IMR-90 (cell line): ENCODE results near the gene GRIA3. TPM values are rescaled to one million over a fixed set of nuclear protein-coding genes. Genes with fewer than 3 reads are reported as not detected.

Source experiments
- ATAC-seq: fragments of 200-7000 bp; cut with Tn5 transposase; 2 replicates; pipeline ENCODE4 v1.9.1; 2020; ENCODE audit warnings: low read depth, mild to moderate bottlenecking, moderate library complexity
- BruUV-seq: library from RNA; stranded (reverse); fragments of 400-500 nt; replicated peaks from 2 replicates; lab custom pipeline; 2021; lab: Mats Ljungman, UMichigan
- CTCF ChIA-PET: fragments of 300-600 bp; formaldehyde crosslinking; extraction: SDS; loops from one replicate; lab custom pipeline; 2021; ENCODE audit warnings: antibody characterized with exemption; lab: Yijun Ruan, JAX
- POLR2A ChIA-PET: fragments of 300-600 bp; sonication (Branson Sonifier 250); formaldehyde crosslinking; loops from one replicate; lab custom pipeline; 2022; ENCODE audit warnings: antibody characterized with exemption; ENCODE audit not compliant: unreplicated experiment; lab: Charles Lee
- DNase-seq: peaks from one replicate; pipeline ENCODE4 v3.0.0; 2013
- H2AFZ ChIP-seq: replicated peaks from 2 replicates; pipeline ENCODE3; 2013; ENCODE audit warnings: low read length, mild to moderate bottlenecking; ENCODE audit not compliant: poor library complexity
- H2AK5ac ChIP-seq: 2 replicates; pipeline ENCODE4 v1.6.1; 2013; ENCODE audit warnings: low read depth, low read length, inconsistent platforms
- H2AK9ac ChIP-seq: replicated peaks from 2 replicates; pipeline ENCODE3; 2013; ENCODE audit warnings: mild to moderate bottlenecking, low read depth, low read length, moderate library complexity; ENCODE audit not compliant: poor library complexity
- H2BK120ac ChIP-seq: 2 replicates; pipeline ENCODE4 v1.6.1; 2013; ENCODE audit warnings: low read depth, low read length, inconsistent platforms
- H2BK15ac ChIP-seq: 3 replicates; pipeline ENCODE4 v1.6.1; 2013; ENCODE audit warnings: low read depth, low read length, inconsistent platforms
- H2BK20ac ChIP-seq: 2 replicates; pipeline ENCODE4 v1.6.1; 2013; ENCODE audit warnings: low read depth, mild to moderate bottlenecking, inconsistent platforms, low read length, moderate library complexity
- H2BK5ac ChIP-seq: 2 replicates; pipeline ENCODE4 v1.6.1; 2013; ENCODE audit warnings: mild to moderate bottlenecking, low read depth, low read length, inconsistent platforms; ENCODE audit not compliant: poor library complexity, severe bottlenecking
- H3K14ac ChIP-seq: replicated peaks from 2 replicates; pipeline ENCODE4 v1.6.1; 2013; ENCODE audit warnings: low read depth, low read length, inconsistent platforms
- H3K18ac ChIP-seq: 2 replicates; pipeline ENCODE4 v1.6.1; 2013; ENCODE audit warnings: low read depth, low read length, control low read depth
- H3K23ac ChIP-seq: 2 replicates; pipeline ENCODE4 v1.6.1; 2013; ENCODE audit warnings: low read depth, low read length, inconsistent platforms
- H3K27ac ChIP-seq: 2 replicates; pipeline ENCODE4 v1.5.1; 2013; ENCODE audit warnings: mild to moderate bottlenecking, control low read depth, low read length; ENCODE audit not compliant: insufficient read depth
- H3K27me3 ChIP-seq: 2 replicates; pipeline ENCODE4 v1.6.1; 2013; ENCODE audit warnings: low read length; ENCODE audit not compliant: control insufficient read depth, insufficient read depth
- H3K36me3 ChIP-seq: 2 replicates; pipeline ENCODE4 v1.6.1; 2013; ENCODE audit warnings: low read length, mixed read lengths; ENCODE audit not compliant: control insufficient read depth, insufficient read depth
- H3K4ac ChIP-seq: 2 replicates; pipeline ENCODE4 v1.6.1; 2013; ENCODE audit warnings: low read depth, low read length, inconsistent platforms
- H3K4me1 ChIP-seq: 2 replicates; pipeline ENCODE4 v1.6.1; 2013; ENCODE audit warnings: low read length, mixed read lengths; ENCODE audit not compliant: control insufficient read depth, insufficient read depth
- H3K4me2 ChIP-seq: 2 replicates; pipeline ENCODE4 v1.6.1; 2013; ENCODE audit warnings: low read depth, mild to moderate bottlenecking, control low read depth, low read length, moderate library complexity
- H3K4me3 ChIP-seq: 2 replicates; pipeline ENCODE4 v1.5.1; 2013; ENCODE audit warnings: low read depth, mild to moderate bottlenecking, control low read depth, low read length, moderate library complexity; ENCODE audit not compliant: insufficient read depth
- H3K56ac ChIP-seq: 2 replicates; pipeline ENCODE4 v1.6.1; 2013; ENCODE audit warnings: low read length, inconsistent platforms; ENCODE audit not compliant: insufficient read depth; ENCODE audit errors: extremely low read depth
- H3K79me1 ChIP-seq, 2 experiments: 2 replicates each; pipeline ENCODE4 v1.6.1; 2013; ENCODE audit warnings: low read length in 2 of 2, inconsistent platforms in 1 of 2, low read depth in 1 of 2
- H3K9ac ChIP-seq: 2 replicates; pipeline ENCODE4 v1.6.1; 2013; ENCODE audit warnings: low read depth, low read length, control low read depth
- H3K9me1 ChIP-seq: 2 replicates; pipeline ENCODE4 v1.6.1; 2013; ENCODE audit warnings: low read length, inconsistent platforms; ENCODE audit not compliant: insufficient read depth
- H3K9me3 ChIP-seq: 2 replicates; pipeline ENCODE4 v1.6.1; 2013; ENCODE audit warnings: low read length; ENCODE audit not compliant: control insufficient read depth, insufficient read depth
- H4K20me1 ChIP-seq: 2 replicates; pipeline ENCODE4 v1.6.1; 2013; ENCODE audit warnings: low read length, inconsistent platforms; ENCODE audit not compliant: insufficient read depth
- H4K5ac ChIP-seq: 2 replicates; pipeline ENCODE4 v1.6.1; 2013; ENCODE audit warnings: mild to moderate bottlenecking, low read depth, low read length, control low read depth
- H4K8ac ChIP-seq, 2 experiments: 2 replicates each; pipeline ENCODE4 v1.6.1; 2013; ENCODE audit warnings: low read depth in 2 of 2, low read length in 2 of 2, control low read depth in 1 of 2, inconsistent platforms in 1 of 2
- H4K91ac ChIP-seq: 2 replicates; pipeline ENCODE4 v1.6.1; 2013; ENCODE audit warnings: low read depth, low read length, inconsistent platforms; ENCODE audit not compliant: insufficient read depth
- BHLHE40 ChIP-seq: fragments of 150-350 bp; IDR thresholded peaks from 2 replicates; pipeline ENCODE4 v1.6.1; 2016; ENCODE audit warnings: mild to moderate bottlenecking, low read depth, low read length
- CEBPB ChIP-seq: IDR thresholded peaks from 2 replicates; pipeline ENCODE4 v1.6.1; 2012; ENCODE audit warnings: low read depth, low read length, improper control_type of control experiment
- CHD1 ChIP-seq: IDR thresholded peaks from 2 replicates; pipeline ENCODE4 v1.6.1; 2012; ENCODE audit warnings: low read depth, low read length, improper control_type of control experiment
- FOS ChIP-seq: fragments of 150-350 bp; IDR thresholded peaks from 2 replicates; pipeline ENCODE4 v1.6.1; 2016; ENCODE audit warnings: low read depth, low read length
- MAFK ChIP-seq: IDR thresholded peaks from 2 replicates; pipeline ENCODE4 v1.6.1; 2012; ENCODE audit warnings: low read depth, low read length, improper control_type of control experiment
- MAZ ChIP-seq: IDR thresholded peaks from 2 replicates; pipeline ENCODE4 v1.6.1; 2012; ENCODE audit warnings: low read depth, mild to moderate bottlenecking, low read length, improper control_type of control experiment, moderate library complexity, borderline replicate concordance
- MXI1 ChIP-seq: IDR thresholded peaks from 2 replicates; pipeline ENCODE4 v1.6.1; 2012; ENCODE audit warnings: low read depth, mild to moderate bottlenecking, low read length, moderate library complexity, borderline replicate concordance
- NFE2L2 ChIP-seq: fragments of 150-350 bp; IDR thresholded peaks from 2 replicates; pipeline ENCODE4 v1.6.1; 2016; ENCODE audit warnings: low read depth, mild to moderate bottlenecking, low read length
- POLR2A ChIP-seq: IDR thresholded peaks from 2 replicates; pipeline ENCODE4 v1.6.1; 2012; ENCODE audit warnings: mild to moderate bottlenecking, low read depth, low read length
- RAD21 ChIP-seq: IDR thresholded peaks from 2 replicates; pipeline ENCODE4 v1.6.1; 2012; ENCODE audit warnings: low read length, improper control_type of control experiment
- RCOR1 ChIP-seq: IDR thresholded peaks from 2 replicates; pipeline ENCODE4 v1.6.1; 2012; ENCODE audit warnings: mild to moderate bottlenecking, low read length, improper control_type of control experiment; ENCODE audit not compliant: insufficient replicate concordance
- RFX5 ChIP-seq: IDR thresholded peaks from 2 replicates; pipeline ENCODE4 v1.8.0; 2012; ENCODE audit warnings: low read depth, mild to moderate bottlenecking, low read length, moderate library complexity
- SMC3 ChIP-seq: fragments of 150-350 bp; IDR thresholded peaks from 2 replicates; pipeline ENCODE4 v1.6.1; 2016; ENCODE audit warnings: low read depth, mild to moderate bottlenecking, antibody characterized with exemption, low read length, moderate library complexity
- WGBS, 2 experiments: methylation state at CpG; one replicate each; pipeline versions ENCODE4 v1.1.5 to v1.1.7; 2013; ENCODE audit warnings: missing lambda C conversion rate in 2 of 2; ENCODE audit not compliant: insufficient read length in 1 of 2; ENCODE audit errors: extremely low coverage in 2 of 2; 5-methylcytosine and 5-hydroxymethylcytosine counted together
- dilution Hi-C: fragments of 300-500 bp; cut with HindIII; formaldehyde crosslinking; loops from one replicate; pipeline ENCODE4 v1.14.3; 2018; ENCODE audit warnings: low sequenced_read_pairs; ENCODE audit not compliant: unreplicated experiment
- in situ Hi-C: fragments of 300-500 bp; cut with MboI; formaldehyde crosslinking; loops from 3 replicates; pipeline ENCODE4 v1.14.3; 2019; ENCODE audit warnings: low sequenced_read_pairs, inconsistent platforms, mixed read lengths
- intact Hi-C: fragments of 100-400 bp; cut with micrococcal nuclease; formaldehyde crosslinking; loops from 2 replicates; pipeline ENCODE4 v1.10.0; 2022
- polyA plus RNA-seq, 3 experiments: library from polyadenylated mRNA; depleted of rRNA; stranded (reverse); fragments of >200 nt; gene quantifications; 2 replicates each; pipeline ENCODE4 v1.2.3, GENCODE V29; 2012; ENCODE audit warnings: low replicate concordance in 1 of 3
- total RNA-seq: library from RNA; depleted of rRNA; stranded (reverse); fragments of >200 nt; gene quantifications from 2 replicates; pipeline ENCODE4 v1.2.3, GENCODE V29; 2012
- TF ChIP-seq, protein P1 (sequence below): fragments of 150-350 bp; IDR thresholded peaks from 2 replicates; pipeline ENCODE4 v1.6.1; 2017; ENCODE audit warnings: mild to moderate bottlenecking, antibody characterized with exemption, low read length, low read depth
- TF ChIP-seq, protein P2 (sequence below): fragments of 150-350 bp; IDR thresholded peaks from 2 replicates; pipeline ENCODE4 v1.6.1; 2016; ENCODE audit warnings: low read depth, mild to moderate bottlenecking, low read length, moderate library complexity, borderline replicate concordance
- TF ChIP-seq, protein P3 (sequence below): conservative IDR thresholded peaks from 2 replicates; pipeline ENCODE4 v1.5.1; 2012; ENCODE audit warnings: mild to moderate bottlenecking, low read depth, low read length, improper control_type of control experiment

The GRIA3 gene
- total and polyA plus RNA-seq, 2 of the 4 experiments (the other 2 are of a cell fraction): not detected

DNA sequence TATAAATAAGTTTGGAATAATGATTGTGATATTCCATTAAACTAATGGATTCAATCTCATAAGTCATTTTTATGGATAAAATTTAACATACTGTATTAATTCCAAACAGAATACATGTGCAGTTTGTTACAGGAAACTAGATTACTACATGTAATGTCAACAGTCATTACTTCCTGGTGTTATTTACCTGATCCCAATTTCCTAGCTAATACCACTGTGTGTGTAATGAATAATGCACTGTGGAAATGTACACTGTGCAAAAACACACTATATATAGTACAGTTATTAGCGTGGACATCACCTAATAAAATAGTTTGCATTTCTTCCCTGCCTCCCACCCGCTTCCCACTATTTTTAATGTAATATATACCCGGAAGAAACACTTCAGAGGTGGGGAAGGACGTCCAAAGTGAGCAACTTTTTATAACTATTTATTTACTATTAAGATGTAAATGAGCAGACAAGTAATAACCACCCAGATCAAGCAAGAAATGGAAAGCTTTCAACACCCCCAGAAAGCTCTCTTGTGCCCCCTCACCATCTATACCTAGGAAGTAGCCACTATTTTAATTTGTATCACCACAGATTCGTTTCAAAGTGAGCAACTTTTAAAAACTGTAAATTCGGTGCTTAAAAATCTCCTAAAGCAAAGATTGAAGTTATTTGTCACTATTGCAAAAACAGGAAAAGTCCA, 329.7 kb downstream of the GRIA3 start:
- Histone ChIP-seq H2AFZ (no peak overlapping the region), H2BK120ac (no peak overlapping the region), H3K27ac (no peak overlapping the region), H3K4me2 (no peak overlapping the region), H2BK20ac (no peak overlapping the region), H3K79me1 (no peaks in the 10 kb centered on the region), H2AK5ac (no peak overlapping the region), H4K8ac (no peak overlapping the region), H4K20me1 (no peaks in the 10 kb centered on the region), H4K5ac (no peak overlapping the region), H3K4me1 (no peaks in the 10 kb centered on the region), H3K56ac (no peak overlapping the region), H3K36me3 (no peaks in the 10 kb centered on the region), H3K4ac (no peak overlapping the region), H2AK9ac (no peak overlapping the region), H3K4me3 (no peak overlapping the region), H3K14ac (no peak overlapping the region), H3K18ac (no peak overlapping the region), H2BK5ac (no peak overlapping the region), H4K91ac (no peak overlapping the region), H2BK15ac (no peak overlapping the region), H3K23ac (no peak overlapping the region), H3K9me3 (no peaks in the 10 kb centered on the region), H3K9me1 (no peaks in the 10 kb centered on the region), H3K27me3 (no peaks in the 10 kb centered on the region), H3K9ac (no peak overlapping the region)
- CTCF ChIA-PET: no interaction called here
- POLR2A ChIA-PET: no interaction called here
- TF ChIP-seq RAD21 (no peak), CEBPB (no peak), RFX5 (no peak), POLR2A (no peak), SMC3 (no peak), RCOR1 (no peak), MAZ (no peak), BHLHE40 (no peak), CHD1 (no peak), MXI1 (no peak), NFE2L2 (no peak), MAFK (no peak), FOS (no peak)
- TF ChIP-seq, protein P1, sequence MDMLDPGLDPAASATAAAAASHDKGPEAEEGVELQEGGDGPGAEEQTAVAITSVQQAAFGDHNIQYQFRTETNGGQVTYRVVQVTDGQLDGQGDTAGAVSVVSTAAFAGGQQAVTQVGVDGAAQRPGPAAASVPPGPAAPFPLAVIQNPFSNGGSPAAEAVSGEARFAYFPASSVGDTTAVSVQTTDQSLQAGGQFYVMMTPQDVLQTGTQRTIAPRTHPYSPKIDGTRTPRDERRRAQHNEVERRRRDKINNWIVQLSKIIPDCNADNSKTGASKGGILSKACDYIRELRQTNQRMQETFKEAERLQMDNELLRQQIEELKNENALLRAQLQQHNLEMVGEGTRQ: no peak
- TF ChIP-seq, protein P2, sequence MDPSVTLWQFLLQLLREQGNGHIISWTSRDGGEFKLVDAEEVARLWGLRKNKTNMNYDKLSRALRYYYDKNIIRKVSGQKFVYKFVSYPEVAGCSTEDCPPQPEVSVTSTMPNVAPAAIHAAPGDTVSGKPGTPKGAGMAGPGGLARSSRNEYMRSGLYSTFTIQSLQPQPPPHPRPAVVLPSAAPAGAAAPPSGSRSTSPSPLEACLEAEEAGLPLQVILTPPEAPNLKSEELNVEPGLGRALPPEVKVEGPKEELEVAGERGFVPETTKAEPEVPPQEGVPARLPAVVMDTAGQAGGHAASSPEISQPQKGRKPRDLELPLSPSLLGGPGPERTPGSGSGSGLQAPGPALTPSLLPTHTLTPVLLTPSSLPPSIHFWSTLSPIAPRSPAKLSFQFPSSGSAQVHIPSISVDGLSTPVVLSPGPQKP: no peak
- TF ChIP-seq, protein P3, sequence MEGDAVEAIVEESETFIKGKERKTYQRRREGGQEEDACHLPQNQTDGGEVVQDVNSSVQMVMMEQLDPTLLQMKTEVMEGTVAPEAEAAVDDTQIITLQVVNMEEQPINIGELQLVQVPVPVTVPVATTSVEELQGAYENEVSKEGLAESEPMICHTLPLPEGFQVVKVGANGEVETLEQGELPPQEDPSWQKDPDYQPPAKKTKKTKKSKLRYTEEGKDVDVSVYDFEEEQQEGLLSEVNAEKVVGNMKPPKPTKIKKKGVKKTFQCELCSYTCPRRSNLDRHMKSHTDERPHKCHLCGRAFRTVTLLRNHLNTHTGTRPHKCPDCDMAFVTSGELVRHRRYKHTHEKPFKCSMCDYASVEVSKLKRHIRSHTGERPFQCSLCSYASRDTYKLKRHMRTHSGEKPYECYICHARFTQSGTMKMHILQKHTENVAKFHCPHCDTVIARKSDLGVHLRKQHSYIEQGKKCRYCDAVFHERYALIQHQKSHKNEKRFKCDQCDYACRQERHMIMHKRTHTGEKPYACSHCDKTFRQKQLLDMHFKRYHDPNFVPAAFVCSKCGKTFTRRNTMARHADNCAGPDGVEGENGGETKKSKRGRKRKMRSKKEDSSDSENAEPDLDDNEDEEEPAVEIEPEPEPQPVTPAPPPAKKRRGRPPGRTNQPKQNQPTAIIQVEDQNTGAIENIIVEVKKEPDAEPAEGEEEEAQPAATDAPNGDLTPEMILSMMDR: no peak
- ATAC-seq (no peak), DNase-seq (no peak)
- intact Hi-C loops (no loop called here), in situ Hi-C loops (no loop called here), dilution Hi-C loops (no loop called here)
- BruUV-seq: no TSS peak
- WGBS, 2 experiments: no CpG with 5 or more reads among the region's 6 CpGs
